Measurements from ENCODE around the gene MAGI2.

Gene MAGI2

GRCh38 chr7:79292834-79293233 lies 160.6 kb downstream of the MAGI2 start:
- no peaks in the 10 kb centered on the region for H3K4me1 ChIP-seq (ENCODE audit: insufficient read depth, low read length)
- no peaks in the 10 kb centered on the region for H3K36me3 ChIP-seq (ENCODE audit: insufficient read depth, low read length)
- H3K9ac ChIP-seq (ENCODE audit: low read depth, low read length) = no peak overlapping the region
- no peaks in the 10 kb centered on the region for H4K20me1 ChIP-seq (ENCODE audit: insufficient read depth, low read length)
- no peak overlapping the region for H3K4me2 ChIP-seq (ENCODE audit: insufficient read depth, low read length)
- no peak for TF ChIP-seq EZH2 (IDR thresholded peaks at IDR 0.05; ENCODE audit: borderline replicate concordance, low read depth, low read length, severe bottlenecking)
- TF ChIP-seq, protein P1, sequence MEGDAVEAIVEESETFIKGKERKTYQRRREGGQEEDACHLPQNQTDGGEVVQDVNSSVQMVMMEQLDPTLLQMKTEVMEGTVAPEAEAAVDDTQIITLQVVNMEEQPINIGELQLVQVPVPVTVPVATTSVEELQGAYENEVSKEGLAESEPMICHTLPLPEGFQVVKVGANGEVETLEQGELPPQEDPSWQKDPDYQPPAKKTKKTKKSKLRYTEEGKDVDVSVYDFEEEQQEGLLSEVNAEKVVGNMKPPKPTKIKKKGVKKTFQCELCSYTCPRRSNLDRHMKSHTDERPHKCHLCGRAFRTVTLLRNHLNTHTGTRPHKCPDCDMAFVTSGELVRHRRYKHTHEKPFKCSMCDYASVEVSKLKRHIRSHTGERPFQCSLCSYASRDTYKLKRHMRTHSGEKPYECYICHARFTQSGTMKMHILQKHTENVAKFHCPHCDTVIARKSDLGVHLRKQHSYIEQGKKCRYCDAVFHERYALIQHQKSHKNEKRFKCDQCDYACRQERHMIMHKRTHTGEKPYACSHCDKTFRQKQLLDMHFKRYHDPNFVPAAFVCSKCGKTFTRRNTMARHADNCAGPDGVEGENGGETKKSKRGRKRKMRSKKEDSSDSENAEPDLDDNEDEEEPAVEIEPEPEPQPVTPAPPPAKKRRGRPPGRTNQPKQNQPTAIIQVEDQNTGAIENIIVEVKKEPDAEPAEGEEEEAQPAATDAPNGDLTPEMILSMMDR (IDR thresholded peaks at IDR 0.05; ENCODE audit: borderline replicate concordance, extremely low read depth, low read length, poor library complexity, severe bottlenecking) = no peak
- no peak overlapping the region for H3K27ac ChIP-seq (ENCODE audit: low read length)
- H3K27me3 ChIP-seq (ENCODE audit: insufficient read depth, low read length, poor library complexity) = no peaks in the 10 kb centered on the region
- no peak overlapping the region for H2AFZ ChIP-seq (ENCODE audit: low read depth, low read length)
- H3K4me3 ChIP-seq (ENCODE audit: low read depth in 1 of 2, low read length in 2 of 2) = no peak overlapping the region
- DNase-seq (no peak), ATAC-seq (ENCODE audit: insufficient read depth, low read depth) (no peak)
- no peaks in the 10 kb centered on the region for H3K79me2 ChIP-seq (ENCODE audit: insufficient read depth, low read length)
- no peaks in the 10 kb centered on the region for H3K9me3 ChIP-seq (ENCODE audit: insufficient read depth, low read length, severe bottlenecking)

DNA sequence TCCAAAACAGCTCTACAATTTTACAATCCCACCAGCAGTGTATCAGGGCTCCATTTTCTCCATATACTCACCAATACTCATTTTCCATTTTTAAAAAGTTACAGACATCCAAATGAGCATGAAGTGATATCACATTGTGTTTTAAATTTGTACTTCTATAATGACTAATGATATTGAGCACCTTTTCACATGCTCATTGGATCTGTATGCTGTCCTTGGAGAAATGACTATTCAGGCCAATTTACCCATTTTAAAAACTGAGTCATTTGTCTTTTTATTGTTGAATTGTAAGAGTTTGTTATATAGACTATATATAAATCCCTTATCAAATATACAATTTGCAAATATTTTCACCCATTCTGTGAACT lies 162.0 kb downstream of the MAGI2 start:
- Histone ChIP-seq H4K20me1 (ENCODE audit: insufficient read depth, low read length) (no peaks in the 10 kb centered on the region), H3K4me2 (ENCODE audit: insufficient read depth, low read length) (no peak overlapping the region), H3K9me3 (ENCODE audit: insufficient read depth, low read length, severe bottlenecking) (no peaks in the 10 kb centered on the region), H3K27ac (ENCODE audit: low read length) (no peak overlapping the region), H3K79me2 (ENCODE audit: insufficient read depth, low read length) (no peaks in the 10 kb centered on the region), H2AFZ (ENCODE audit: low read depth, low read length) (no peak overlapping the region), H3K9ac (ENCODE audit: low read depth, low read length) (no peak overlapping the region), H3K4me1 (ENCODE audit: insufficient read depth, low read length) (no peaks in the 10 kb centered on the region), H3K4me3 (ENCODE audit: low read depth in 1 of 2, low read length in 2 of 2) (no peak overlapping the region), H3K27me3 (ENCODE audit: insufficient read depth, low read length, poor library complexity) (no peaks in the 10 kb centered on the region), H3K36me3 (ENCODE audit: insufficient read depth, low read length) (no peaks in the 10 kb centered on the region)
- TF ChIP-seq, protein P1 (IDR thresholded peaks at IDR 0.05; ENCODE audit: borderline replicate concordance, extremely low read depth, low read length, poor library complexity, severe bottlenecking) = no peak
- no peak for TF ChIP-seq EZH2 (IDR thresholded peaks at IDR 0.05; ENCODE audit: borderline replicate concordance, low read depth, low read length, severe bottlenecking)
- no peak for ATAC-seq (ENCODE audit: insufficient read depth, low read depth)
- no peak for DNase-seq

- Histone ChIP-seq H3K79me2 (ENCODE audit: insufficient read depth, low read length) (no peaks in the 10 kb centered on the region), H2AFZ (ENCODE audit: low read depth, low read length) (no peak overlapping the region), H3K27me3 (ENCODE audit: insufficient read depth, low read length, poor library complexity) (no peaks in the 10 kb centered on the region), H4K20me1 (ENCODE audit: insufficient read depth, low read length) (no peaks in the 10 kb centered on the region), H3K4me2 (ENCODE audit: insufficient read depth, low read length) (no peak overlapping the region), H3K9me3 (ENCODE audit: insufficient read depth, low read length, severe bottlenecking) (no peaks in the 10 kb centered on the region), H3K9ac (ENCODE audit: low read depth, low read length) (no peak overlapping the region), H3K4me1 (ENCODE audit: insufficient read depth, low read length) (no peaks in the 10 kb centered on the region), H3K36me3 (ENCODE audit: insufficient read depth, low read length) (no peaks in the 10 kb centered on the region), H3K27ac (ENCODE audit: low read length) (no peak overlapping the region), H3K4me3 (ENCODE audit: low read depth in 1 of 2, low read length in 2 of 2) (no peak overlapping the region)
- ATAC-seq (ENCODE audit: insufficient read depth, low read depth) = no peak
- no peak for DNase-seq
- no peak for TF ChIP-seq EZH2 (IDR thresholded peaks at IDR 0.05; ENCODE audit: borderline replicate concordance, low read depth, low read length, severe bottlenecking)
- TF ChIP-seq, protein P1 (IDR thresholded peaks at IDR 0.05; ENCODE audit: borderline replicate concordance, extremely low read depth, low read length, poor library complexity, severe bottlenecking) = no peak
Measured at GRCh38 chr7:79290841-79291497, 162.5 kb downstream of the MAGI2 start.

All from DND-41 (cell line).